Keratinocyte (primary cell): ENCODE results near the gene C4BPA. TPM values are rescaled to one million over a fixed set of nuclear protein-coding genes. Genes with fewer than 3 reads are reported as not detected.

Source experiments
- DNase-seq: peaks from one replicate; pipeline ENCODE4 v3.0.0-alpha.2; 2011; ENCODE audit warnings: low read depth, missing footprints, low spot score
- FAIRE-seq: peaks from 2 replicates; lab custom pipeline; 2011; peaks lifted over from hg19 to GRCh38; lab: Jason Lieb, UNC
- H2AFZ ChIP-seq: 2 replicates; pipeline ENCODE4 v1.6.0; 2012; ENCODE audit warnings: low read length, control low read depth, inconsistent platforms; ENCODE audit not compliant: control insufficient read depth
- H3K27ac ChIP-seq: 2 replicates; pipeline ENCODE4 v1.5.1; 2011; ENCODE audit warnings: low read length; ENCODE audit not compliant: control insufficient read depth, insufficient read depth
- H3K27me3 ChIP-seq: 3 replicates; pipeline ENCODE4 v1.6.0; 2011; ENCODE audit warnings: low read length; ENCODE audit not compliant: control insufficient read depth, insufficient read depth; ENCODE audit errors: extremely low read depth
- H3K36me3 ChIP-seq, 2 experiments: 2 replicates in 1 of 2; 3 replicates in 1 of 2; pipeline ENCODE4 v1.5.1; 2011; ENCODE audit warnings: low read length in 2 of 2, mild to moderate bottlenecking in 1 of 2; ENCODE audit not compliant: control insufficient read depth in 2 of 2, insufficient read depth in 2 of 2; ENCODE audit errors: extremely low read depth in 1 of 2
- H3K4me1 ChIP-seq: 3 replicates; pipeline ENCODE4 v1.5.1; 2011; ENCODE audit warnings: low read length; ENCODE audit not compliant: control insufficient read depth, insufficient read depth; ENCODE audit errors: extremely low read depth
- H3K4me2 ChIP-seq: 3 replicates; pipeline ENCODE4 v1.6.0; 2011; ENCODE audit warnings: low read depth, low read length; ENCODE audit not compliant: control insufficient read depth, insufficient read depth; ENCODE audit errors: extremely low read depth
- H3K4me3 ChIP-seq, 3 experiments: fragments of 200-600 bp in 1 of 3; sonication (generic) in 1 of 3; 2 replicates in 2 of 3; 3 replicates in 1 of 3; pipeline ENCODE4 v1.5.1; 2011 to 2016; ENCODE audit warnings: low read length in 3 of 3, mild to moderate bottlenecking in 3 of 3, control low read depth in 2 of 3, inconsistent platforms in 1 of 3, low read depth in 1 of 3, mixed read lengths in 1 of 3, mixed run types in 1 of 3, moderate library complexity in 1 of 3; ENCODE audit not compliant: control insufficient read depth in 2 of 3, insufficient read depth in 2 of 3; ENCODE audit errors: extremely low read depth in 1 of 3
- H3K79me2 ChIP-seq: 2 replicates; pipeline ENCODE4 v1.6.0; 2012; ENCODE audit warnings: low read length; ENCODE audit not compliant: control insufficient read depth, insufficient read depth
- H3K9ac ChIP-seq: 3 replicates; pipeline ENCODE4 v1.6.0; 2011; ENCODE audit warnings: low read length; ENCODE audit not compliant: control insufficient read depth, insufficient read depth; ENCODE audit errors: extremely low read depth
- H3K9me1 ChIP-seq: 3 replicates; pipeline ENCODE4 v1.6.0; 2011; ENCODE audit warnings: low read length; ENCODE audit not compliant: control insufficient read depth, insufficient read depth; ENCODE audit errors: extremely low read depth
- H3K9me3 ChIP-seq: 2 replicates; pipeline ENCODE4 v1.5.1; 2012; ENCODE audit warnings: low read depth, low read length; ENCODE audit not compliant: control insufficient read depth
- H4K20me1 ChIP-seq: 3 replicates; pipeline ENCODE4 v1.6.0; 2011; ENCODE audit warnings: low read length; ENCODE audit not compliant: control insufficient read depth, insufficient read depth; ENCODE audit errors: extremely low read depth
- EZH2 ChIP-seq: IDR thresholded peaks from one replicate; pipeline ENCODE4 v1.6.1; 2012; ENCODE audit warnings: inconsistent platforms, mild to moderate bottlenecking, low read length, moderate library complexity
- dilution Hi-C: fragments of 300-500 bp; cut with MboI; formaldehyde crosslinking; loops from one replicate; pipeline ENCODE4 v1.7.0; 2020; ENCODE audit warnings: low sequenced_read_pairs; ENCODE audit not compliant: extremely low pct_ligation_motif_present
- polyA plus RNA-seq, 5 experiments: library from polyadenylated mRNA; depleted of rRNA in 3 of 5; stranded (reverse) in 3 of 5; stranded (forward) in 1 of 5; unstranded in 1 of 5; fragments of >200 nt; gene quantifications; 1 replicate in 1 of 5; 2 replicates in 3 of 5; 3 replicates in 1 of 5; pipeline versions ENCODE4 v1.2.1 to v1.2.3, GENCODE V29; 2011 to 2012; ENCODE audit warnings: missing spikeins in 2 of 5, low read depth in 1 of 5, low replicate concordance in 1 of 5
- TF ChIP-seq, protein P1 (sequence below), 3 experiments: IDR thresholded peaks in 1 of 3; conservative IDR thresholded peaks in 1 of 3; optimal IDR thresholded peaks in 1 of 3; 2 replicates in 2 of 3; 3 replicates in 1 of 3; pipeline versions ENCODE3 to v1.5.1; 2011; ENCODE audit warnings: low read length in 3 of 3, mild to moderate bottlenecking in 3 of 3, moderate library complexity in 2 of 3, control low read depth in 1 of 3, inconsistent platforms in 1 of 3; ENCODE audit not compliant: insufficient read depth in 2 of 3; ENCODE audit errors: extremely low read depth in 1 of 3

C4BPA gene
- polyA plus RNA-seq, 1 donor (not counting 4 experiments of a cell fraction or from before 2014, with no cell fraction given), result not detected

DNA sequence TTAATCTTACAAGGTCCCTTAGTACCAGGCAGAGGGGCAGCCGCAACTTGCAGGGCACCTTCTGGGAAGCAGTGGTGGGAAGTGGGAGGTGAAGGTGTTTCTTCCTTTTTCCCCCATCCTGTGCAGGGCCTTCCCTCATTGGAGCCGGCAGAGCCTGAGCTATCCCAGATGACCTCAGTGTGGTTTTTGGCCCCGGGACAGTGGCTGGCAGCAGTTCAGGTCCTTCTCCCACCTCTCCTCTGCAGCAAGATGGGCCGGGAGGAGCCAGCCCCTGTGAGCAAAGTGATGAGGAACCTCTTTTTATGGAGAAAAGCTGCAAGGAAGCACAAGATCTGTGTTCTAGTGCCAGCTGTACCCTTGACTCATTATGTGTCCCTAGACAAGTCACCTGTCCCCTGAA is 44.2 kb upstream of the C4BPA start:
- H3K79me2 ChIP-seq, result no peaks in the 10 kb centered on the region
- H3K4me3 ChIP-seq, result no peak overlapping the region
- no peak overlapping the region for H2AFZ ChIP-seq
- H3K4me1 ChIP-seq, result no peaks in the 10 kb centered on the region
- TF ChIP-seq, protein P1, sequence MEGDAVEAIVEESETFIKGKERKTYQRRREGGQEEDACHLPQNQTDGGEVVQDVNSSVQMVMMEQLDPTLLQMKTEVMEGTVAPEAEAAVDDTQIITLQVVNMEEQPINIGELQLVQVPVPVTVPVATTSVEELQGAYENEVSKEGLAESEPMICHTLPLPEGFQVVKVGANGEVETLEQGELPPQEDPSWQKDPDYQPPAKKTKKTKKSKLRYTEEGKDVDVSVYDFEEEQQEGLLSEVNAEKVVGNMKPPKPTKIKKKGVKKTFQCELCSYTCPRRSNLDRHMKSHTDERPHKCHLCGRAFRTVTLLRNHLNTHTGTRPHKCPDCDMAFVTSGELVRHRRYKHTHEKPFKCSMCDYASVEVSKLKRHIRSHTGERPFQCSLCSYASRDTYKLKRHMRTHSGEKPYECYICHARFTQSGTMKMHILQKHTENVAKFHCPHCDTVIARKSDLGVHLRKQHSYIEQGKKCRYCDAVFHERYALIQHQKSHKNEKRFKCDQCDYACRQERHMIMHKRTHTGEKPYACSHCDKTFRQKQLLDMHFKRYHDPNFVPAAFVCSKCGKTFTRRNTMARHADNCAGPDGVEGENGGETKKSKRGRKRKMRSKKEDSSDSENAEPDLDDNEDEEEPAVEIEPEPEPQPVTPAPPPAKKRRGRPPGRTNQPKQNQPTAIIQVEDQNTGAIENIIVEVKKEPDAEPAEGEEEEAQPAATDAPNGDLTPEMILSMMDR (optimal IDR thresholded peaks at IDR 0.05 in 1 of 3, IDR thresholded peaks at IDR 0.05 in 1 of 3, conservative IDR thresholded peaks at IDR 0.05 in 1 of 3; ENCODE audit: extremely low read depth in 1 of 3, insufficient read depth in 2 of 3, low read length in 3 of 3), result no peak
- H3K9ac ChIP-seq, result no peak overlapping the region
- no peaks in the 10 kb centered on the region for H3K9me3 ChIP-seq
- DNase-seq, result no peak
- no peaks in the 10 kb centered on the region for H3K27me3 ChIP-seq
- H3K36me3 ChIP-seq, result peaks cover 8 to 23% of the 10 kb centered on the region in 2 experiments
- dilution Hi-C loops, result no loop called here
- H3K9me1 ChIP-seq, result no peaks in the 10 kb centered on the region
- H3K27ac ChIP-seq, result no peak overlapping the region
- no peak for FAIRE-seq
- no peaks in the 10 kb centered on the region for H4K20me1 ChIP-seq
- no peak overlapping the region for H3K4me2 ChIP-seq

DNA sequence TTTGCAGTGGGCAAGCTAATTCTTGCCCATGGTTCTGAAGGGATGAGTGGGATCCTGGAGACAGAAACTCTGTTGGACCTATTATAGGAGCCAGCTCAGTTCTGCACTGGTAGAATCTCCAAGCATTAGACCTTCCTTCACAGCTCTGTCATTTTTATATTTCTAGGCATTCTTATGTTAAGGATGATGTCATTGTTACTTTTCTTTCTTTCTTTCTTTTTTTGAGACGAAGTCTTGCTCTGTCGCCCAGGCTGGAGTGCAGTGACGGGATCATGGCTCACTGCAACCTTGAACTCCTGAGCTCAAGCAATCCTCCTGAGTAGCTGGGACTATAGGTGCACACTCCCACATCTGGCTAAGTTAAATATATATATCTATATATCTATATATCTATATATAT is 43.4 kb upstream of the C4BPA start:
- Histone ChIP-seq H3K9ac (no peak overlapping the region), H3K4me3 (no peak overlapping the region), H3K27ac (no peak overlapping the region), H3K9me3 (no peaks in the 10 kb centered on the region), H3K9me1 (no peaks in the 10 kb centered on the region), H3K27me3 (no peaks in the 10 kb centered on the region), H3K4me1 (no peaks in the 10 kb centered on the region), H2AFZ (no peak overlapping the region), H4K20me1 (no peaks in the 10 kb centered on the region), H3K4me2 (no peak overlapping the region), H3K79me2 (no peaks in the 10 kb centered on the region), H3K36me3 (peaks cover 11 to 27% of the 10 kb centered on the region in 2 experiments)
- TF ChIP-seq EZH2, result no peak
- TF ChIP-seq, protein P1 (optimal IDR thresholded peaks at IDR 0.05 in 1 of 3, IDR thresholded peaks at IDR 0.05 in 1 of 3, conservative IDR thresholded peaks at IDR 0.05 in 1 of 3; ENCODE audit: extremely low read depth in 1 of 3, insufficient read depth in 2 of 3, low read length in 3 of 3), result no peak
- FAIRE-seq (no peak), DNase-seq (no peak)
- dilution Hi-C loops, result no loop called here
